ENCODE results near the gene MAGI1.

- TF ChIP-seq CTCF (IDR thresholded peaks at IDR 0.05), result no peak
- TF ChIP-seq POLR2A (IDR thresholded peaks at IDR 0.05), result no peak
Observed at GRCh38 chr3:65854606-65855304, 184.0 kb downstream of the MAGI1 start.

Data from vagina (tissue), 2 donors.